Measurements from ENCODE around the gene LARP4.
"Not testable (repeated sequence)": the region's sequence is repeated elsewhere in the genome, so short reads cannot be mapped to it uniquely, and the experiment has no call there.

LARP4 gene

DNA sequence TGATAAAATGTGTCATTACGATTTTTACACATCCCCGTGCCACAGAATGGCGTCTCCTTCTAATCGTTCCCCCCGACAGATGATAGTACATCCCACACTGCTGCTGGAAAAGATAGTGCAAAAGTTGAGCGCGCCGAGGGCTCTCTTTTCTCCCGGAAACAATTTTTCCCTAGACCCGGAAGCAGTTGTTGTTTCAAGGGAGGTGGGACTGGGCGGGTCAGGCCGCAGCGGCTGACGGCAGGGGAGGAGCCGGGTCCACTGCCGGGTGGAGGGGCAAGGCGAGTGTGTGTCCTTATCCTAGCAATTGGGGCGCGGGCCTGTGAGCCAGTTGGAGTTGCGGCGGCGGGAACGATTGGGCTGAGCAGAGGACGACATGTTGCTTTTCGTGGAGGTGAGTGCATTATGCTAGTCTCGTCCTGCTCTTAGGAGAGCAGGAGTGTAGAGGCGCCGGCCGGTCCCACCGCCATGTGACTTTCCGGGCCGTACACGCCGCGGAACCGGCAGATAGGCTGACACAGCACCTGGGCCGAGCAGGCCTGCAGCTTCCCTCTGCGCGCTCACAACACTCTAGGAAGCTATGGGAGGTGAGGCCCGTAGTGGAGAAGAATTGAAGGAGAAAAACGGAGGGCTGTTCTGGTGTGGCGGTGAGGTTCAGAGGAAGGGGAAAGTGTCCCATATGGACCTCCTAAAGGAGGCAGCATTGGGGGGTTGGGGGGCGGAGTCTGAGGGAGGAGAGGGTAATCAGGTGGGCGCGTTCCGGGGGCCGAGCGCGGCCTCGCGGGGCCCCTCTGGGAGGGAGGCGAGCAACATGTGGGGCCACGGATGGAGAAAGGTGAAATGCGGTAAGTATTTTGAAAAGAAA is at the start of gene LARP4:
TSS of gene LARP4 (plus strand) at position 248 of the 862 bp plus-strand sequence. CDS start at position 374, 126 bp downstream.
- DNase-seq, result peak; percentile 96

DNA sequence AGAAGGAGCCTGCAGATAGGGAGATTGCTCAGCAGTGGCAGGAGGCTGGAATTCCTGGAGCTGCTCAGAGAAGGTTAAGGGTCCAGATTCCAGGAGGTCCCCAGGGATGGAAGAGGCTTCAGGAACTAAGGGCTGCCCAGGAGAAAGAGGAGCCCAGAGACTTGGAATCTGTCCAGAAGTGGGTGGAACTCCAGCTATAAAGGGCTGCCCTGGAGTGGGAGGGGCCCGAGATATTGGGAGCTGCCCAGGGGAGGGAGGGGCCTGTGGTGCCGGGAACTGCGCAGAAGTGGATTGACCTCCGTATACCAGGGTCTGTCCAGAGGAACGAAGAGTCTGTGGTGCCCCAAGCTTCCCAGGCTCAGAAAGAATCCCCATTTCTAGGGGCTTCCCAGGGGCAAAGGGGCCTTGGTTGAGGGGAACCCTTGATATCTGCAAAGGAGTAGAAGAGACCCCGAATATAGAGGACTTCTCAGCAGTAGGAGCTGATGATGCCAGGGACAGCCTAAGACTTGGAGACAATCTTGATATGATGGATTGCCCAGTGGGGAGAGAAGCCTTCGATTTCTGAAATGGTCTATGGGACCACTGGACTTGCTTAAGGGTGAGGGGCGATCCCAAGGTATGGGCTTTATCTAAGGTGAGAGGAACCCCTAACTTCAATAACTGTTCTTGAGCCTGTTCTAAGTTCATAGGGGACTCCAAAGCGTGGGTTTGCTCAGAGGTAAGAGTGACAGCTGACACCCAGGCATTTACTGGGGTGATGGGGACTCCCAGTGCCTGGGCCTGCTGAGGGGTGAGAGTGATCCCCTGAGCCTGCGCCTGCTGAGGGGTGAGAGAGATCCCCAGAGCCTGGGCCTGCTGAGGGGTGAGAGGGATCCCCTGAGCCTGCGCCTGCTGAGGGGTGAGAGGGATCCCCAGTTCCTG is 49.3 kb upstream of the LARP4 start:
- DNase-seq, result no peak

- DNase-seq, result no peak
Observed at GRCh38 chr12:50353404-50353803, 47.3 kb upstream of the LARP4 start.

- no peak for DNase-seq
Observed at GRCh38 chr12:50353869-50354593, 46.7 kb upstream of the LARP4 start.

- DNase-seq, result no peak
Observed at GRCh38 chr12:50354908-50355307, 45.8 kb upstream of the LARP4 start.

- no peak for DNase-seq
Observed at GRCh38 chr12:50355365-50355764, 45.3 kb upstream of the LARP4 start.

- no peak for DNase-seq
Observed at GRCh38 chr12:50362671-50363070, 38.0 kb upstream of the LARP4 start.

- no peak for DNase-seq
Observed at GRCh38 chr12:50363141-50363540, 37.5 kb upstream of the LARP4 start.

- no peak for DNase-seq
Observed at GRCh38 chr12:50365709-50366406, 34.8 kb upstream of the LARP4 start.

DNA sequence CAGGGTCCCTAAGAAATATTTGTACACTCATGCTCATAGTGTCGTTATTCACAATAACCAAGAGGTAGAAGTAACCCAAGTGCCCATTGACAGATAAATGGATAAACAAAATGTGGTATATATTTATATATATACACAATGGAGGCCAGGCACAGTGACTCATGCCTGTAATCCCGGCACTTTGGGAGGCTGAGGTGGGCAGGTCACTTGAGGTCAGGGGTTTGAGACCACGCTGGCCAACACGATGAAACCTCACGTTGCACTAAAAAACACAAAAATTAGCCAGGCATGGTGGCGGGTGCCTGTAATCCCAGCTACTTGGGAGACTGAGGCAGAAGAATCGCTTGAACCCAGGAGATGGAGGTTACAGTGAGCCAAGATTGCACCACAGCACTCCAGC is 30.0 kb upstream of the LARP4 start:
- DNase-seq, result not testable (repeated sequence)

DNA sequence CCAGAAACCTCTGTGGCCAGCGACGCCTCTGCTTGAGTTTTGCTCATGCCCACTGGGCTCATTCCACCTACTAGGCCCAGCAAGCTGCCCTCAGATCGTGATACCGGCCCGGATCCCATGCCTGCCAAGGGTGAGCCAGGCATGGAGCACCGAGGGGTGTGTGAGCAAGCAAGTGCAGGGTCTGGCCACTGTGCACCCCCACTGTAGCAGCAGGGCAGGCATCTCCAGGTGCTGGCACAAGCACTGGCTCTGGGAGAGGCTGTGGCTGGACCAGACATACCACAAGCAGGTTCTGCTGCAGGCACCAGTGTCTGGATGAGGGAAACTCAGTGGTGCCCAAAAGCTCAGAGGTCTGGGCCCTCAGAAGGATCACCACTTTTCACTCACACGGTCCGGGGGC is 24.9 kb upstream of the LARP4 start:
- no peak for DNase-seq

GRCh38 chr12:50380761-50381325 is 19.8 kb upstream of the LARP4 start:
- no peak for DNase-seq

DNA sequence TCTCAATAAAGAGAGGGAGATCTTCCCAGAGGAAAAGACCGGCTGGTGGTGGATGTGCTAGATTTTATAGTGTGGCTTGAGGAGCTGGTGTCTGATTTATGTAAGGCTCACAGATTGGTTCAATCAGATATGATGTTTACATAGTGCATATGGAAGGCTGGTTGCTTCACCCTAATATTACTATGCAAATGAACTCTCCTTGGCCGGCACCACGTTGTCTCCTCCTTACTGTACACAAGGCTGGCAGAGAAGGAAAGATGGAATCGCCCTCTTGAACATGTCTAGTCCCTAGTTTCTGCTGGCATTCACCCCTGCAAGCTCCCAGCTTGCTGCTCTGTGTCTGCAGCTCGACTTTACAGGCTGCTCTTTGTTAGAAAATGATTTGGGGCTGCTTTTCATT is 13.2 kb upstream of the LARP4 start:
- no peak for DNase-seq

DNA sequence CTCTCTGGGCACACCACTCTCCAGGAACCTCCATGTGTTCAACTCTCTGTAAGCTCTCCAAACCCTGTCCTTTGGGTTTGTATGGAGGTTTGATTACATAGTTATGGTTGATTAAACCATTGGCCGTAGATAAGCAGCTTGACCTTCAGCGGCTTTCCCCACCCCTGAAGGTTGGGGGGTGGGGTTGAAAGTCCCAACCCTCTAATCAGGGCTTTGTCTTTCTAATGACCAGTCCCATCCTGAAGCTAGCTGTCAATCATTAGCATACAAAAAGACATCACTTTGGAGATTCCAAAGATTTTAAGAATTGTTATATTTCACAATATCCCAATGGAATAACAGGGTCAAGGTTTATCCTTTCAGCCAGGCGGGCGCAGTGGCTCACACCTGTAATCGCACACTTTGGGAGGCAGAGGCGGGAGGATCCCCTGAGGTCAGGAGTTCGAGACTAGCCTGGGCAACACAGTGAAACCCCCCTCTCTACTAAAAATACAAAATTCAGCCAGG is 12.7 kb upstream of the LARP4 start:
- DNase-seq, result no peak

DNA sequence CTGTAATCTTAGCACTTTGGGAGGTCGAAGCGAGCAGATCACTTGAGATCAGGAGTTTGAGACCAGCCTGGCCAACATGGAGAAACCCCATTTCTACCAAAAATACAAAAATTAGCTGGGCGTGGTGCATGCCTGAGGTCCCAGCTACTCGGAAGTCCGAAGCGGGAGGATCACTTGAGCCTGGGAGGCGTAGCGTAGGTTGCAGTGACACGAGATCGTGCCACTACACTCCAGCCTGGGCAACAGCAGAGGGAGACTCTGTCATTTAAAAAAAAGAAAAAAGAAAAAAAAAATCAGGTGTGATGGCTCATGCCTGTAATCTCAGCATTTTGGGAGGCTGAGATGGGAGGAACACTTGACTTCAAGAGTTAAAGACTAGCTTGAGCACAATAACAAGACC is 11.9 kb upstream of the LARP4 start:
- DNase-seq, result not testable (repeated sequence)

- no peak for DNase-seq
Observed at GRCh38 chr12:50390316-50390741, 10.4 kb upstream of the LARP4 start.

DNA sequence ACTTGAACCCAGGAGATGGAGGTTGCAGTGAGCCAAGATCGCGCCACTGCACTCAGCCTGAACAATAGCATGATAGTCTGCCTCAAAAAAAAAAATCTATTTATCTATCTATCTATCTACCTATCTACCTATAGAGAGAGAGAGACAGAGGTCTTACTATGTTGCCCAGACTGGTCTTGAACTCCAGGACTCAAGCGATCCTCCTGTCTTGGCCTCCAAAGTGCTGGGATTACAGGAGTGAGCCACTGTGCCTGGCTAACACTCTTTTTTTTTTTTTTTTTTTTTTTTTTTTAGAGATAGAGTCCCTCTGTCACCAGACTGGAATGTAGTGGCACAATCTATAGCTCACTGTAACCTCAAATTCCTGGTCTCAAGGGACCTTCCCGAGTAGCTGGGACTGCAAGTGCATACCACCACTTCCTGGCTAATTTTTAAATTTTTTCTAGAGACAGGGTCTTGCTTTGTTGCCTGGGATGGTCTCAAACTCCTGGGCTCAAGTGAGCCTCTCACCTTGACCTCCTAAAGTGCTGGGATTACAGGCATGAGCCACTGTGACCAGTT is 6.1 kb upstream of the LARP4 start:
- no peak for DNase-seq

GRCh38 chr12:50397117-50397650 is 3.5 kb upstream of the LARP4 start:
- no peak for DNase-seq

DNA sequence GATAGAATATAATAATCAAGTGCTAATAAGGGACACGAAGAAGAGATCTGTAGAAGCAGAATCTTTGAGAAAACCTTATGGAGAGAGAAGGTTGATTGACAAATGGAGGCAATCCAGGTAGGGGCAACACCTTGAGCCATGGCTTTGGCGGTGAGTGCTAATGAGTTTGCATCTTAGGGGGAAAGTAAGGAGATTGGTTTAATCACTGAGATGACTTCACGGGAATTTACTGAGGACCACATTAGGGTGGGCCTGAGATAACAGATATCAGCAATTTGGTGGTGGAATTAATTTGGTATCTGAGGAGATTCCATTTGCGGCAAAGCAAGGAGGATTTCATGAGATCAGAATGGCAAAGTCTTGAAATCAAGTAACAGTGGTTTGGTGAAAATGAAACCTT is 1.8 kb upstream of the LARP4 start:
- DNase-seq, result no peak

- no peak for DNase-seq
Observed at GRCh38 chr12:50400104-50400637, 514 bp upstream of the LARP4 start.

All from RPMI8226 (cell line).